ENCODE results near the gene KIAA0040.

GRCh38 chr1:175191659-175192058, 917 bp downstream of the KIAA0040 start:
- no peak for TF ChIP-seq CTCF (IDR thresholded peaks at IDR 0.05)
- TF ChIP-seq POLR2A (IDR thresholded peaks at IDR 0.05): no peak
